Fibroblast of skin of left quadriceps (primary cell): ENCODE results near the gene BAG1.

ENCODE experiments used
- DNase-seq, 2 experiments: peaks; one replicate each; pipeline ENCODE4 v3.0.0-alpha.2; 2013; ENCODE audit warnings: low read depth in 2 of 2

The BAG1 gene

GRCh38 chr9:33210006-33210715 lies 54.3 kb downstream of the BAG1 start:
- DNase-seq: no peak

GRCh38 chr9:33209394-33209793 lies 55.1 kb downstream of the BAG1 start:
- no peak for DNase-seq

GRCh38 chr9:33202552-33203201 lies 61.8 kb downstream of the BAG1 start:
- DNase-seq: peak; percentile 73 to 74
